HG02981 (cell line): ENCODE data around the gene SFI1.
"Not testable (repeated sequence)": the region's sequence is repeated elsewhere in the genome, so short reads cannot be mapped to it uniquely, and the experiment has no call there.

Source experiments
- ATAC-seq: cut with Tn5 transposase; IDR thresholded peaks from one replicate; pipeline ENCODE4 v1.9.1; 2021; ENCODE audit warnings: mild to moderate bottlenecking, moderate library complexity; ENCODE audit not compliant: unreplicated experiment

The SFI1 gene, protein sequence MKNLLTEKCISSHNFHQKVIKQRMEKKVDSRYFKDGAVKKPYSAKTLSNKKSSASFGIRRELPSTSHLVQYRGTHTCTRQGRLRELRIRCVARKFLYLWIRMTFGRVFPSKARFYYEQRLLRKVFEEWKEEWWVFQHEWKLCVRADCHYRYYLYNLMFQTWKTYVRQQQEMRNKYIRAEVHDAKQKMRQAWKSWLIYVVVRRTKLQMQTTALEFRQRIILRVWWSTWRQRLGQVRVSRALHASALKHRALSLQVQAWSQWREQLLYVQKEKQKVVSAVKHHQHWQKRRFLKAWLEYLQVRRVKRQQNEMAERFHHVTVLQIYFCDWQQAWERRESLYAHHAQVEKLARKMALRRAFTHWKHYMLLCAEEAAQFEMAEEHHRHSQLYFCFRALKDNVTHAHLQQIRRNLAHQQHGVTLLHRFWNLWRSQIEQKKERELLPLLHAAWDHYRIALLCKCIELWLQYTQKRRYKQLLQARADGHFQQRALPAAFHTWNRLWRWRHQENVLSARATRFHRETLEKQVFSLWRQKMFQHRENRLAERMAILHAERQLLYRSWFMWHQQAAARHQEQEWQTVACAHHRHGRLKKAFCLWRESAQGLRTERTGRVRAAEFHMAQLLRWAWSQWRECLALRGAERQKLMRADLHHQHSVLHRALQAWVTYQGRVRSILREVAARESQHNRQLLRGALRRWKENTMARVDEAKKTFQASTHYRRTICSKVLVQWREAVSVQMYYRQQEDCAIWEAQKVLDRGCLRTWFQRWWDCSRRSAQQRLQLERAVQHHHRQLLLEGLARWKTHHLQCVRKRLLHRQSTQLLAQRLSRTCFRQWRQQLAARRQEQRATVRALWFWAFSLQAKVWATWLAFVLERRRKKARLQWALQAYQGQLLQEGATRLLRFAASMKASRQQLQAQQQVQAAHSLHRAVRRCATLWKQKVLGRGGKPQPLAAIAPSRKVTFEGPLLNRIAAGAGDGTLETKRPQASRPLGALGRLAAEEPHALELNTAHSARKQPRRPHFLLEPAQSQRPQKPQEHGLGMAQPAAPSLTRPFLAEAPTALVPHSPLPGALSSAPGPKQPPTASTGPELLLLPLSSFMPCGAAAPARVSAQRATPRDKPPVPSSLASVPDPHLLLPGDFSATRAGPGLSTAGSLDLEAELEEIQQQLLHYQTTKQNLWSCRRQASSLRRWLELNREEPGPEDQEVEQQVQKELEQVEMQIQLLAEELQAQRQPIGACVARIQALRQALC

GRCh38 chr22:31496007-31496734 is at the start of gene SFI1:
Gene SFI1, plus strand, starts transcription at chr22:31496536. Its CDS starts 11,749 bp downstream, at chr22:31508285.
- peak; percentile 75 for ATAC-seq

- no peak for ATAC-seq
These were observed 49.6 kb upstream of the SFI1 start for GRCh38 chr22:31446767-31447166.

GRCh38 chr22:31447337-31447736 is 49.0 kb upstream of the SFI1 start:
- ATAC-seq, result no peak

GRCh38 chr22:31448382-31448781 is 48.0 kb upstream of the SFI1 start:
- ATAC-seq, result no peak

- no peak for ATAC-seq
These were observed 46.8 kb upstream of the SFI1 start for GRCh38 chr22:31449506-31449905.

DNA sequence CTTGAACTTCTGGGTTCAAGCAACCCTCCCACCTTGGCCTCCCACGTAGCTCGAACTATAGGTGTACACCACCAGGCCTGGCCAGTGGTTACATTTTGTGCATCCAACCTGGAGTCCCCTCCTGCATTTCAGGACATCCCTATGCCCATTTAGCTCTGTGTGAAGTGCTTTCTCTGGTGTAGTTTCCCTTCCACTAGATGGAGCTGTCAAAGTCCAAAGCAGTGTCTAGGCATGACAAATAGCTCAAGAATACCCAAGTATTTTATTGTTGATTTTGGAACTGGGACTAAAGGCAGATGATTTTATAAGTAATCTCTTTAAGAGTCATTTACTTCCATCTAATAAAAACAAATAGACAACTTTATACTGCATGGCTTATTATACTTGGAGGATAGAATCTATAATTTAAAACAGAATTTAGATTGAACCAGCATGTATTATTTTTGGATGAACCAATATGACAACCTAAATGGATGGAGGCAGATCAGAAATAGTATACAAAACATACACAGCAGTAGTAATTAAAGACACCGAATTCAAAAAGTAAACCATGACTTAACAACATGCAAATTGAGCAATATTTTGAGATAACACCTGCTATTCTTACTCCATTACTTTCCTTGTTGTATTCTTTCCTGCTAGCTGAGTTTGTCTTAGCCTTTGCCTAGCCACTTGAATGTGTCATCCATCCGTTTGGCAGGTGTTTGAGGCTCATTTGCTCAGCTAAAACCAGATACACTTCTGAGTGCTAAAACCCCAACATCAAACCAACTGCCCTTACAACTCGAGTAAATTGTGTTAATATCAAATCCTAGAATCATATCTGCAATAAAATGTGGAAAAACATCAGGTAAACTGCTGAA is 44.4 kb upstream of the SFI1 start:
- ATAC-seq, result no peak

DNA sequence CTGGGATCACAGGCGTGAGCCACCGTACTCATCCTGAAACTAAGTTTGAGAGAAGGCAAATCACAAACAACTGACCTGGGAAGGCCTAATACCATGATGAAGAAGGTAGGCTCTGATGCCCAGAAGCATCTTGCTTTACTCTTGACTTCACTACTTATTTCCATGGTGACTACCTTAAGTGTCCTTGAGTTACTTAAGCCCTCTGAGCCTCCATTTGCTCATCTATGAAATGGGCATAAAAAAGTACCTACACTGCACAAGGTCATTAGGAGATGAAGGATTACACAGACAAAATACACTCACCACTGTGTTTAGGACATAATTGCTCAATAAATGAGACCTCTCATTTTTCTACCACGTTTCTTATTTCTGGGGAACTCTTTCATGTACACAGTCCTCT is 34.6 kb upstream of the SFI1 start:
- ATAC-seq, result no peak

DNA sequence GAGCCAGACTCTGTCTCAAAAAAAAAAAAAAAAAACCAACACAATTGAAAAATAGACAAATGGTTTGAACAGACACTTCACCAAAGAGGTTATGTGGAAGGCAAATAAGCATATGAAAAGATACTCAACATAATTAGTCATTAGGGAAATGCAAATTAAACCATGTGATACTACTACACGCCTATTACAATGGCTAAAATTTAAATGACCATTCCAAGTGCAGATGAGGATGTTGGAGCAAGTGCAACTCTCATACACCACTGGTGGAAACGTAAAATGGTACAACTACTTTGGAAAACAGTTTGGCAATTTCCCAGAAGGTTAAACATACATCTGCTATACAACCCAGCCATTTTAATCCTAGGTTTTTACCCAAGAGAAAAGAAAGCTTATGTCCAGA is 31.0 kb upstream of the SFI1 start:
- no peak for ATAC-seq

DNA sequence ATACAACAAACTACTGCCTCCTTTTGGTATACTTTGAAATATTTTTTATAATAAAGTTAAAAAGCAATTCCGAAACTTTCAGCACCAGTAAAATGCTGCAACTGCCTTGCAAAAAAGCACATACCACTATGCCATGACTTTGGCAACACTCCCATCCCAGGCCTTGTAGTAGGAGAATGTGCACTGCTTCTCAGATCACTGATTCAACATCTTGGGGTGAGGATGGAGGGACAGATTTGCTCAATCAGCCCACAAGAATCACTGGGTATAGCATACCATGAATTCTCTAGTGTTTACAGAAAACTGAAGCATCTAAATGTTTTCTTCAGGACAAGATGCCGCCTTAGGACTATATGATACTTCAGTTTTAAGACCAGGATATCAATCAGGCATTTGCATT is 21.6 kb upstream of the SFI1 start:
- no peak for ATAC-seq

GRCh38 chr22:31475800-31476199 is 20.5 kb upstream of the SFI1 start:
- no peak for ATAC-seq

GRCh38 chr22:31477329-31477728 is 19.0 kb upstream of the SFI1 start:
- peak; percentile 57 for ATAC-seq

DNA sequence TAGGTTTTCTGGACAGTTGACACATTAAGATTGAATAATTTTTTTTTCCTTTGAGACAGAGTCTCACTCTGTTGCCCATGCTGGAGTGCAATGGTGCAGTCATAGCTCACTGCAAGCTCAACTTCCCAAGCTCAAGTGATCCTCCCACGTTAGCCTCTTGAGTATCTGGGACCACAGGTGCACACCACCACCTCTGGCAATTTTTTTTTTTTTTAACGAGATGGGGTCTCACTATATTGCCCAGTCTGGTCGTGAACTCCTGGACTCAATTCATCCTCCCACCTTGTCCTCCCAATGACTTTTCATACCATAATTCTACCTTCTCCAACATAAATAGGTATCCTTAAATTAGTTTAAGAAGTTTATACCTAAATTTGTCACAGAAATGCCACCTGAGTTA is 15.2 kb upstream of the SFI1 start:
- no peak for ATAC-seq

GRCh38 chr22:31482470-31482869 is 13.9 kb upstream of the SFI1 start:
- ATAC-seq, result not testable (repeated sequence)

GRCh38 chr22:31486369-31486768 is 10.0 kb upstream of the SFI1 start:
- not testable (repeated sequence) for ATAC-seq

DNA sequence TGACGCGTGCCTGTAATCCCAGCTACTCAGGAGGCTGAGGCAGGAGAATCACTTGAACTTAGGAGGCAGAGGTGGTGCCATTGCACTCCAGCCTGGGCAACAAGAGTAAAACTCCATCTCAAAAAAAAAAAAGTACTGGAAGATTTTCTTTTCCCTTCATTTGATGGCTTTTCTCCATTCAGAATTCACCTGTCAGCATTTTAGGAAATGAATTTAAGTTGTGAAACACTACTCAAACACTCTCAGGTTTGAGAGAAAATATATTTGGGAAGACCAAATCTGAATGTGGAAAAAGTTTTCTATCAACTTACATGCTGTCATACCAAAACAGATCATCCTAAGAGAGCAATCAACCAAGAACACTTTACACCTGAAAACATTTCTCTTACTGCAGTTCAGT is 9.4 kb upstream of the SFI1 start:
- no peak for ATAC-seq

- ATAC-seq, result no peak
These were observed 7.9 kb upstream of the SFI1 start for GRCh38 chr22:31488346-31488883.

- ATAC-seq, result peak; percentile 12
These were observed 7.2 kb upstream of the SFI1 start for GRCh38 chr22:31488988-31489617.

DNA sequence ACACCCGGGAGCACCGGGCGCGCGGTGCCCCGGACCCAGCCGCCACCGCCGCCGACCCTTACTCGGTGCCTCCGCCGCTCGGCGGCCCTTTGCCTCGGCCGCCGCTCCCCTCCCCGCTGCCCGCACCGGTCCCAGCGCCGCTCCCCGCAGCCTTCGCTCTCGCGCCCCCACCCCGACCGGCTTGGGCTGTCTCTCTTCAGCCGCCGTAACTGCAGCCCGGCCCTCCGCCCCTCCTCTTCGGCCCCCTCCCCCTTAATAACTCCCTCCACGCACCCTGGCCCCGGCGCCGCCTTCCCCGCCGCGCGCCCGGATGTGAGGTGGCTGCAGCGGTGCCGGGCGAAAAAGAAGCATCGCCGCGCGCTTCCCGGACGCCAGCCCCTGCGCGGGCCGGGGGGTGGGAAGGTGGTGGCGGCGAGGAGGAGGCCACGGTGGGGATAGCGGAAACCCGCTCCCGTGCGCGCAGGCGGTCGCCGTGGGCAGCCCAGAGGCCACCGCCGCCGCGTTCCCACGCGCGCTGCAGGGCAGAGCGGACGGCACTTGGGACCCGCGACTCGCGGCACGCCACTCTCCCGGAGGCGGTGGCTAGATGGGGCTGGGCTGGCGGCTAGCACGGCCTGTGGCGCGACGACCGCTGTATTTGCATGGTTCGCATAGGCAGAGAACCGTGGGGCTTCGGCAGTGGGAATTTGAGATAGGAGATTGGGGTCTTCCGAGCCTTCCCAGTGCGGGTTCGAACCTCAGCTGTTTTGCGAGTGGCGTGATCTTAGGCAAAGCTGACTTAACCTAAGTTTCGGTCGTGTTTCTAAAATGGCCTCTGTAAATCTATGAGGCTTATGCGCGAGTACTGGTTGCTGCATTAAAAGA is 6.5 kb upstream of the SFI1 start, which contains the start of gene EIF4ENIF1:
Gene EIF4ENIF1 (minus strand): TSS at position 211 of the 864 bp plus-strand sequence. CDS start 1,124 bp downstream, outside the sequence.
- peak; percentile 30 for ATAC-seq
